ENCODE results near the gene SRL.
"Not testable (repeated sequence)": the region's sequence is repeated elsewhere in the genome, so short reads cannot be mapped to it uniquely, and the experiment has no call there.

SRL gene

DNA sequence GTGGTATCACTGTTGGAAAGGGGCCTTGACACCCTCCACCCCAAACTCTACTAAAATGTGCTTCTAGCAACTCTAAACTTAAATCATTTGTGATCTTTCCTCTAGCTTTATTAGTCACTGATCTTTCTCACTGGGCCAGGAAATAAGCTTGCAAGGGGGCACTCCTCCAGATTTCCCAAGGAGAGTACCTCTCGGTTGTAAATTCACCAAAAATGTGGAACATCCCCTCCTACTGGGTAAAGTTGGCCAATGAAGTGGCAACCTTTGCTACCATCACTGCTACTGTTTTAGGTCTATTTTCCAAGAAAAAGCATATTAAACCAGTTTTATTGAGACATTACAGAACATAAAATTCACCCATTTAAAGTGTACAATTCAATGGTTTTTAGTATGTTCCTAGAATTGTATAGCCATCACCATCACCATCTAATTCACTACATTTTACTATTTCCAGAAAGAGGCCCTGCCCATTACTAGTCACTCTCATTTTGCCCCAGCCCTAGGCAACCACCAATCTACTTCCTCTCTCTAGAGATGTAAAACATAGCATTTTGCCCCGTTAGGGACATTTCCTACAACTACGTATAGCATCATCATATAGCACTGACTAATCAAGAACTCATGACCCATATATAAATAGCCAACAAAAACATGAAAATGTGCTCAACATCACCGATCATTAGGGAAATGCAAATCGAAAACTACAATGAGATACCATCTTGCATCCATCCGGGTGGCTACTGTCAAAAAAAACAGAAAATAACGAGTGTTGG lies 81.0 kb downstream of the SRL start:
- no peak for DNase-seq (ENCODE audit: low read depth)

DNA sequence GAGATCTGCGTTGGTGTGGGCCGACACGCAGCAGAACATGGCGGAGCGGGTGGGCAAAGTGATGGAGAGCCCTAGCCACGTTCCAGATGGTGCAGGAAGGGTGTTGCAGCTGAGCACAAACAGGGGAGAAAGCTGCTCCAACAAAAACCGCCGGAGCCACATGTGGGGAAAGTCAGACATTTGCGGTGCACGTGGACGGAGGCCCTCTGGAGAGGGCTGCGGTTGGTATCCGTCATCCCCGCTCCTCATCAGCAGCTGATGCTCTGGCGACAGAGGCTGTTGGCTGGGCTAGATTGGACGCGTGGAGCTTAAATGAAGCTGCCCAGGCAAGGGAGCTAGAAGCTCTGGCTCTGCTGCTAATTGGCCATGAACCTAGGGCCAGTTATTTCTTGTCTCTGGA lies 82.2 kb downstream of the SRL start:
- DNase-seq (ENCODE audit: low read depth): no peak

- no peak for DNase-seq (ENCODE audit: low read depth)
These were observed 83.5 kb downstream of the SRL start for GRCh38 chr16:4158143-4159093.

DNA sequence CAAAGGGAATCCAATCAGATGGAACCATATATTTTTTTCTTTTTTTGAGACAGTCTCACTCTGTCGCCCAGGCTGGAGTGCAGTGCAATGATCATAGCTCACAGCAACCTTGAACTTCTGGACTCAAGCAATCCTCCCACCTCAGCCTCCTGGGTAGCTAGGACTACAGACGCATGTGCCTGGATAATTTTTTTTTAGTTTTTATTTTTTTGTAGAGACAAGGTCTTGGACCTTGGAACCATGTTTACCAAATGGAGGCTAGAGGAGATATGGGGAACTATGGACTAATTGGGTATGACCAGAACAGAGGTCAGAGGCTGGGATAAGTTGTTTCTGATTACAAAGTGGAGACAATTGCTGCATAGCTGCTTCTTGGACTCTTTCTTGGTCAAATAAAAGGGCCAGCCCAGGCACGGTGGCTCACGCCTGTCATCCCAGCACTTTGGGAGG lies 84.5 kb downstream of the SRL start:
- DNase-seq (ENCODE audit: low read depth): no peak

DNA sequence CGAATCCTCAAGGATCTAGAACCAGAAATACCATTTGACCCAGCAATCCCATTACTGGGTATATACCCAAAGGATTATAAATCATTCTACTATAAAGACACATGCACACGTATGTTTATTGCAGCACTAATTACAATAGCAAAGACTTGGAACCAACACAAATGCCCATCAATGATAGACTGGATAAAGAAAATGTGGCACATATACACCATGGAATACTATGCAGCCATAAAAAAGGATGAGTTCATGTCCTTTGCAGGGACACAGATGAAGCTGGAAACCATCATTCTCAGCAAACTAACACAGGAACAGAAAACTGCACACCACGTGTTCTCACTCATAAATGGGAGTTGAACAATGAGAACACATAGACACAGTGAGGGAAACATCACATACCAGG lies 85.4 kb downstream of the SRL start:
- DNase-seq (ENCODE audit: low read depth): not testable (repeated sequence)

DNA sequence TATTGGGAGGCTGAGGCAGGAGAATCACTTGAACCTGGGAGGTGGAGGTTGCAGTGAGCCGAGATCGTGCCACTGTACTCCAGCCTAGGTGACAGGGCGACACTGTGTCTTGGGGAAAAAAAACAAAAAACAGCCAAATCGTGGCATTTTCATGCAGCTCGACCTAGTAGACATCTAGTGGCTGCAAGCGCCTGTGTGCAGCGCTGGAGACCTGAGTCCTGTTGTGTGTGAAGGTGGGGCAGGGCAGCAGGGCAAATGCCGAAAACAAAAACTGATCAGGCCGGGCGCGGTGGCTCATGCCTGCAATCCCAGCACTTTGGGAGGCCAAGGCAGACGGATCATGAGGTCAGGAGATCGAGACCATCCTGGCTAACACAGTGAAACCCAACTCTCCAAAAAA lies 88.5 kb downstream of the SRL start:
- DNase-seq (ENCODE audit: low read depth): not testable (repeated sequence)

DNA sequence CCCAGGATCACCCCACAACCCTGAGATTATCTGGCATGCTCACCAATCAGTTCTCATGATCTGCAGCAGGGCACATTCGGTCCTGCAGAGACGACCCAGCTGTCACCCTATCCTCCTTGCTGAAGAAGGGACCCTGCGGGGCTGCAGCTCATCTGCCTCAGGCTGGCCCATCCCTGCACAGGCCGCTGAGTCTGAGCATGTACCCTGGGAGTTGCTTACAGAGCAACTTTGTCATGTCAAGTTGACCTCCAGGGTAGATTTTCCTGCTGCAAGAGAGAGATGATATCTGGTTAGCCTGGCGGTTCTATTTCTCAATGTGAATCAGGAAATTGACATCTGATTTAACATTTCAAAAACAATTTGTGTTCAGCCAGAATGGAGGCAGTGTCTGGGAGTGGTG lies 89.6 kb downstream of the SRL start:
- DNase-seq (ENCODE audit: low read depth): no peak

DNA sequence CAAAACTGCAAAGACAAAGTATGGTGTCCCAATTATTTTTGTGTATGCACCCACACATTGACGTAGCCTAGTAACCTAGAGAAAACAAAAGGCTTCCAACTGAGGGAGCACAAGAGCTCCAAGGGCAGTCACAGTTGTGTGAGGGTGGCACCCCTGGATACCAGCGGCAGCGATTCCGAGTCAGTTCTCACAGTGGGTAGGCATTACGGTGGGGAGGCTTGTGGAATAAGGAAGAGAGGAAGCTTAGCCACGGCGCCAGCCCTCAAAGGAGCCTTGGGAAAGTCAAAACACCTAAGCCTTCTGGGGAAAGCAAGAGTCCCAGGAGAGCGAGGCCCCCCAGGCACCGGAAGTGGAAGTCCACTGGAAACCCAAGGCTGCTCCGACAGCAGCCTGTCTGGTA lies 94.6 kb downstream of the SRL start:
- DNase-seq (ENCODE audit: low read depth): no peak

DNA sequence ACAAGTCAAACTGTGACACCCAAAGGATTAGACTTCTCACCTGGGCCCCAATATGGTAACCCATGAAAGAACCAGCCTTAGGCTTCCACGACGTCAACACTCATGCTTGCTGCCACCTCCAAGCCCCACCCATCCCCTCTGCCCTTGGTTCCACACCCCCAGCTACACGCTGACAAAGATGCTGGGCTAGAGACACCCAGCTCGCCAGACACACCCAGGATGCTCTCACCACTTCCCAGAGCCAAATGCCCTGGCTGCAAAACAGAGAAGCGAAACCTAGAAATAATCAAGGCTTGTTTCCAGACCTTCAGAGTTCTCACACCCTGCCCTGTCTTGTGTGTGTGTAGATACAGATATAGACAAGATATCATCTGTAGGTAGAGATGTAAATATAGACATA lies 99.6 kb downstream of the SRL start:
- DNase-seq (ENCODE audit: low read depth): no peak

- no peak for DNase-seq (ENCODE audit: low read depth)
These were observed 100.3 kb downstream of the SRL start for GRCh38 chr16:4141604-4142003.

GRCh38 chr16:4140652-4141051 lies 101.2 kb downstream of the SRL start:
- DNase-seq (ENCODE audit: low read depth): no peak

DNA sequence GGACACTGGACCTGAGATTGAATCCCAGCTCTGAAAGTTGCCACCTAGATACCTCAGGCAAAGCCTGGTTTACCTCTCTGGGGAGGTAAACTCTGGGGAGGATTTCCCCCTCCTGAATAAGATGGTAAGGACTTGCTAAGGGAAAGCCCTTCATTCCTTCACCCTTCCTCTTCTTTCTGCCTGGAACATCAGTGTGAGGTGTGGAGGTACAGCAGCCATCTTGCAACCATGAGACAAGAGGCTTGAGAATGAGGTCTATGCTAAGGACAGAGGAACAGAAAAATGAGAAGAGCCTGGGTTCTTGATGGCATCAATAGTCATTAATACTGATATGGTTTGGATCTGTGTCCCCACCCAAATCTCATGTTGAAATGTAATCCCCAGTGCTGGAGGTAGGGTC lies 101.9 kb downstream of the SRL start:
- no peak for DNase-seq (ENCODE audit: low read depth)

Measured in T-helper 22 cell (primary cell).